Measurements from ENCODE around the gene ECSIT. TPM values are rescaled to one million over a fixed set of nuclear protein-coding genes. Genes with fewer than 3 reads are reported as not detected.

Gene ECSIT
- total RNA-seq, 1 donor from 2014 or later, result 42.1 TPM

- Mint-ChIP-seq H3K4me1 (ENCODE audit: unreplicated experiment) (peaks cover 3% of the 10 kb centered on the region), H3K27ac (no peak overlapping the region), H3K4me3 (no peak overlapping the region), H3K27me3 (no peaks in the 10 kb centered on the region), H3K36me3 (peaks cover 4% of the 10 kb centered on the region), H3K9me3 (no peaks in the 10 kb centered on the region)
- TF ChIP-seq CTCF (conservative IDR thresholded peaks at IDR 0.05), result peak; percentile 59
- no peak for DNase-seq (ENCODE audit: extremely low spot score, unreplicated experiment)
These were observed 22.8 kb upstream of the ECSIT start for GRCh38 chr19:11551603-11552235.

GRCh38 chr19:11550265-11550664 lies 21.3 kb upstream of the ECSIT start:
- no peak overlapping the region for H3K4me3 Mint-ChIP-seq
- H3K27ac Mint-ChIP-seq, result peak overlapping the region; percentile 63
- H3K4me1 Mint-ChIP-seq (ENCODE audit: unreplicated experiment), result no peaks in the 10 kb centered on the region
- no peaks in the 10 kb centered on the region for H3K9me3 Mint-ChIP-seq
- H3K27me3 Mint-ChIP-seq, result no peaks in the 10 kb centered on the region
- DNase-seq (ENCODE audit: extremely low spot score, unreplicated experiment), result no peak
- TF ChIP-seq CTCF (conservative IDR thresholded peaks at IDR 0.05), result no peak
- no peaks in the 10 kb centered on the region for H3K36me3 Mint-ChIP-seq

- no peaks in the 10 kb centered on the region for H3K4me1 Mint-ChIP-seq (ENCODE audit: unreplicated experiment)
- H3K27ac Mint-ChIP-seq, result no peak overlapping the region
- H3K36me3 Mint-ChIP-seq, result no peaks in the 10 kb centered on the region
- no peak for DNase-seq (ENCODE audit: extremely low spot score, unreplicated experiment)
- peaks cover 3% of the 10 kb centered on the region for H3K27me3 Mint-ChIP-seq
- no peak for TF ChIP-seq CTCF (conservative IDR thresholded peaks at IDR 0.05)
- H3K9me3 Mint-ChIP-seq, result no peaks in the 10 kb centered on the region
- H3K4me3 Mint-ChIP-seq, result no peak overlapping the region
These were observed 20.5 kb upstream of the ECSIT start for GRCh38 chr19:11549386-11549953.

DNA sequence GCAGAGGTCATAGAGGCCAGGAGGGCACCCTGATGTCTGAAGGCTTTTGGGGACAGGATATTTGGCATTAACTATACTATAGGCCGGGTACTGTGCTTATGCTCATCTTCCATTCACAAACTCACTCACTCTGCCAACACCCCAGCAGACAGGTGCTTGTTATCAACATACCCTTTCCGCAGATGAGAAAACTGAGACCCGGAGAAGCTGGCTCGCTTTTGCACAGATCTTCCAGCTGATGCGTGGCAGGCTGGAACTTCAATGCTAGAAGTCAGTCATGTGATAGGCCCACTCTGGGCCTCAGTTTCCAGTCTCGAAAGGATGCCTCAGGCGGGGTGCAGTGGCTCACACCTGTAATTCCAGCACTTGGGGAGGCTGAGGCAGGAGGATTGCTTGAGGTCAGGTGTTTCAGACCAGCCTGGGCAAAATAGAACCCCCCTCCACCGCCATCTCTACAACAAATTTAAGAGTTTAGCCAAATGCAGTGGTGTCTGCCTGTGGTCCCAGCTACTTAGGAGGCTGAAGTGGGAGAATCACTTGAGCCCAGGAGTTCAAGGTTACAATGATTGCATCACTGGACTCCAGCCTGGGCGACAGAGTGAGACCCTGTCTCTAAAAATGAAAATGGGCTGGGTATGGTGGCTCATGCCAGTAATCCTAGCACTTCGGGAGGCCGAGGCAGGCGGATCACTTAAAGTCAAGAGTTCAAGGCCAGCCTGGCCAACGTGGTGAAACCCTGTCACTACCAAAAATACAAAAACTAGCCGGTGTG lies 19.2 kb upstream of the ECSIT start:
- H3K4me3 Mint-ChIP-seq, result no peak overlapping the region
- H3K27ac Mint-ChIP-seq, result no peak overlapping the region
- H3K4me1 Mint-ChIP-seq (ENCODE audit: unreplicated experiment), result no peaks in the 10 kb centered on the region
- peaks cover 3% of the 10 kb centered on the region for H3K27me3 Mint-ChIP-seq
- H3K36me3 Mint-ChIP-seq, result no peaks in the 10 kb centered on the region
- no peak for DNase-seq (ENCODE audit: extremely low spot score, unreplicated experiment)
- no peak for TF ChIP-seq CTCF (conservative IDR thresholded peaks at IDR 0.05)
- no peaks in the 10 kb centered on the region for H3K9me3 Mint-ChIP-seq

DNA sequence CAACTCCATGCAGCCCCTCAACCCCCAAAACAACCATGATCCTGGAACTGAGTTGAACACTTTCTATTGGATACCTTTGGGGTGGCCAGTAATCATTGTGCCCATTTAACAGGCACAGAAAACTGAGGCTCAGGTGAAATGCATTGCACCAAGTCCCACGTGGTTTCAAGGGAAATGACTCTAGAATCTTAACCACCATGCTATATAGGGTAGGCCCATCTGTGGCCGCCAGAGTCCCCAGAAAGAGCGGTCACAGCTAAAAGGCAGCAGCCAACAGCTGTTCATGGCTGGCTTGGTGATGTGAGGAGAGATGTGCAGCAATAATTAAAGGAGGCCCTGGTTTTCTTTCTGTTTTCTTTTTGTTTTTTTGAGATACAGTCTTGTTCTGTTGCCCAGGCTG lies 12.3 kb upstream of the ECSIT start:
- Mint-ChIP-seq H3K27ac (no peak overlapping the region), H3K4me1 (ENCODE audit: unreplicated experiment) (peaks cover 5% of the 10 kb centered on the region), H3K4me3 (no peak overlapping the region), H3K27me3 (peaks cover 18% of the 10 kb centered on the region), H3K9me3 (no peaks in the 10 kb centered on the region), H3K36me3 (no peaks in the 10 kb centered on the region)
- TF ChIP-seq CTCF (conservative IDR thresholded peaks at IDR 0.05), result no peak
- no peak for DNase-seq (ENCODE audit: extremely low spot score, unreplicated experiment)
